Measurements from ENCODE around the gene NOP56.
A peak's percentile ranks its signal among the peaks of the same experiment; 100 is the strongest.
"Not testable (repeated sequence)": the region's sequence is repeated elsewhere in the genome, so short reads cannot be mapped to it uniquely, and the experiment has no call there.

The NOP56 gene

DNA sequence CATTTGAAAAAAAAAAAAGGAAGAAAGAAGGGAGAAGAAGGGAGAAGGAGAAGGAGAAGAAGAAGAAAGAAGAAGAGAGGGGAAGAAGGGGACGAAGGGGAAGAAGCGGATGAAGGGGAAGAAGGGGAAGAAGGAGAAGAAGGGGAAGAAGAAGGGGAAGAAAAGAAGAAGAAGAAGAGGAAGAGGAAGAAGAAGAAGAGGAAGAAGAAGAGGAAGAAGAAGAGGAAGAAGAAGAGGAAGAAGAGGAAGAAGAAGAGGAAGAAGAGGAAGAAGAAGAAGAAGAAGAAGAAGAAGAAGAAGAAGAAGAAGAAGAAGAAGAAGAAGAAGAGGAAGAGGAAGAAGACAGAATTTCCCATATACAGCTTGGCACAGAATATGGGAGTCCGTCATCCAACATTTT lies 29.6 kb downstream of the NOP56 start:
- DNase-seq (ENCODE audit: low read depth in 2 of 3, low spot score in 2 of 3): not testable (repeated sequence)

DNA sequence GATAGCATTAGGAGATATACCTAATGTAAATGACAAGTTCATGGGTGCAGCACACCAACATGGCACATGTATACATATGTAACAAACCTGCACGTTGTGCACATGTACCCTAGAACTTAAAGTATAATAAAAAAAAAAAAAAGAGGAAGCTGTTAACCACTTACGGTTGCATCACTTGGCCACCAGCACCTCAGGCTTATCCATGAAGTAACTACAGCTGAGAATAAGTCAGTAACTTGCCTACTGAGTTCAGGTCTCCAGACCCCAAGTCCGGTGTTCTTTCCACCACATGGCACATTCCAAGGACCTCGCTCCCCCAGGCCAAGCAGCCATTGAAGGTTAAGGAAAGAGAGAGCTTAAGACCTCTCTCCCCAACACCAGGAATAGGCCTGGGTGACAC lies 32.4 kb downstream of the NOP56 start:
- not testable (repeated sequence) for DNase-seq (ENCODE audit: low read depth in 2 of 3, low spot score in 2 of 3)

DNA sequence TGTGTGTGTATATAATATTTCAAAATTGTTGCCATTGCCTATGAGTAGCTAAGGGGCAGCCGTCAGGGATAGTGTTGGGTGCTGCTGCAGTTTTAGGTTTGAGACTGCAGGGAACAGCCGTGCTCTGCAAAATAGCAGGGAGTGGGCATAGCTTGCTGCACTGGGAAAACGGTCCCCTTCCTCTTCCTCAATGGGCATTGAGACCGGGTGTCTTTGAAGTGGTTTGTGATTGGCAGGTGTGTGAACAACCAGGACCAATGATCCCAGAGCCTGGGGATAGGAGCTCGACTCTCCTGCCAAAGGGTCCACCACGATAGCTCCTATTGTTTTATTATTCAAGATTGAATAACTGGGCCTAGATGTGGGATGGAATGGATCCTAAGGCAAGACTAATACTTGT lies 35.1 kb downstream of the NOP56 start:
- no peak for DNase-seq (ENCODE audit: low read depth in 2 of 3, low spot score in 2 of 3)

- DNase-seq (ENCODE audit: low read depth in 2 of 3, low spot score in 2 of 3): peak; percentile 53 to 62 (median 55)
These were observed 35.7 kb downstream of the NOP56 start for GRCh38 chr20:2688041-2688591.

- no peak for DNase-seq (ENCODE audit: low read depth in 2 of 3, low spot score in 2 of 3)
These were observed 37.8 kb downstream of the NOP56 start for GRCh38 chr20:2690213-2690612.

DNA sequence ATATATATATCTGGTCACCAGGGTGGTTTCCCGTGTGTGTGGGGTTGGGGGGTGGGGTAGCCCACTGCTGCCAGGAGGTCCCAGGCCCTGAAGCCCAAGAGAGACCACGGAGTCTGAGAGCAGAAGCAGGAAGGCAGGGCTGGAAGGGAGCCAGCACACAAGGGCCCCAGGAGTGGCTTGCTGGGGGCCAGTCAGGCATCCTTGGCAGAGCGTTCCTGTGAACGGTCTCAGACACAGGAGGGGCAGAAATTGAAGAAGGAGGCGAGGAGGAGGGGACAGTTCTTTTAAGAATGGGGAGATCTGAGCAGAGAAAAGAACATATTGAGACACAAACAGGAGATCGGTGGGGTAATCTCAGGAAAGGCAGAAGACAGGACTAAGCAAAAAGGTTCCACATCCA lies 38.3 kb downstream of the NOP56 start:
- DNase-seq (ENCODE audit: low read depth in 2 of 3, low spot score in 2 of 3): no peak

DNA sequence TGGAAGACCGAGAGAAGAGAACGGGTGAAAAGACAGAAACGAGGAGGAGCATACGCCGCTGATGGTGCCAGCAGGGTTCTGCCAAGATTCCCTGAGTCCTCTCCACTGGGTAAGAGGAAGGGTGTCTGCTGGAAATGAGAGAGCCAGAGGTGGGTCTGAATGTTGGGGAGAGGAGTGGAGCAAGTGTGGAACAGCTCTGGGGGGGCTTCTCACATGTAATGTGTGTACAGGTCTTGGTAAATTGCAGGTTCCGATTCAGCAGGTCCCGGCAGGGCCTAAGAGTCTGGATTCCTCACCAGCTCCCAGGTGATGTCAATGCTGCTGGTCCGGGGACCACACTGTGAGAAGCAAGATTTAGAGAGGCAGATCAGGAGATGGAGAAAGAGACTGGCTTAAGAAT lies 38.7 kb downstream of the NOP56 start:
- DNase-seq (ENCODE audit: low read depth in 2 of 3, low spot score in 2 of 3): no peak

DNA sequence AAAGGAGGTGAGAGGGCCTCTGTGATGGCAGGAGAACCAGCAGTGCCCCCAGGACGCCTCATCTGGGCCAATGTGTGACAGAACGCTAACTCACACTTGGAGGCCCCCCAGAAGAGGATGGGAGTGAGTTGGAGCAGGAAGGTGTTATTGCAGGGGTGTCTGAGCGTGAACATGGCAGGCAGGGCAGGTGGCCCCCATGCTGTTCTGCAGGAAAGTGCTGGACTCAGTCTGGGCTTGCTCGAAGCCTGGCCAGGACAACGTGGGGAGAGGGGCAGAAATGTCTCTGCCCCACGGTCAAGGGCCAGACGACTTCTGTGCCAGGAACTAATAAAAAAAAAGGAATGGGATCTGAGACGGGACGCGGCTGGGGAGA lies 39.2 kb downstream of the NOP56 start:
- no peak for DNase-seq (ENCODE audit: low read depth in 2 of 3, low spot score in 2 of 3)

- DNase-seq (ENCODE audit: low read depth in 2 of 3, low spot score in 2 of 3): no peak
These were observed 39.8 kb downstream of the NOP56 start, which contains the start of gene EBF4 for GRCh38 chr20:2692036-2692885. EBF4 (plus strand) TSS chr20:2692780; CDS start chr20:2693646, 866 bp downstream.

GRCh38 chr20:2692886-2693285 lies 40.5 kb downstream of the NOP56 start:
- no peak for DNase-seq (ENCODE audit: low read depth in 2 of 3, low spot score in 2 of 3)

- DNase-seq (ENCODE audit: low read depth in 2 of 3, low spot score in 2 of 3): peak in 1 of 3 experiments; percentile 27
These were observed 41.0 kb downstream of the NOP56 start for GRCh38 chr20:2693286-2694007.

GRCh38 chr20:2694008-2694471 lies 41.6 kb downstream of the NOP56 start:
- no peak for DNase-seq (ENCODE audit: low read depth in 2 of 3, low spot score in 2 of 3)

- DNase-seq (ENCODE audit: low read depth in 2 of 3, low spot score in 2 of 3): no peak
These were observed 42.1 kb downstream of the NOP56 start for GRCh38 chr20:2694519-2694918.

- no peak for DNase-seq (ENCODE audit: low read depth in 2 of 3, low spot score in 2 of 3)
These were observed 43.0 kb downstream of the NOP56 start for GRCh38 chr20:2695206-2695983.

- DNase-seq (ENCODE audit: low read depth in 2 of 3, low spot score in 2 of 3): not testable (repeated sequence)
These were observed 43.6 kb downstream of the NOP56 start for GRCh38 chr20:2695984-2696525.

DNA sequence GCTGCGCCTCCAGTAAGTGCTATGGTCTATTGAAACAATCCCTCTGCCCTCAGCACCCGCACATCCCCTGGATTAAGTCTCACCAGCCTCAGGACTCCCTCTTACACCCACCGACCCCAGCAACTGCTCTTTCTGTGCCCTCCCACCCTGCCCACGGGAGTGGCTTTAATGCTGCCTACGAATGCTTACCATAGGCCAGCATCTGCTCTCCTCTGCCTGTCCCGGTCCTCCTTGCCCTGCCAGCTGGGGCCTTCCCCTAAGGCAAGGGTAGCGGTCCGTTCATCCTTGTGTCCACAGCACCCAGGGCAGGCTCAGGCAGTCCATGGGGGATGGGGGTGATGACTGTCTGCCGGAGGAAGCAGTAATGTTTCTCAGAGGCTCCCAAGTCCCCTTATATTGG lies 44.2 kb downstream of the NOP56 start:
- no peak for DNase-seq (ENCODE audit: low read depth in 2 of 3, low spot score in 2 of 3)

- DNase-seq (ENCODE audit: low read depth in 2 of 3, low spot score in 2 of 3): no peak
These were observed 45.3 kb downstream of the NOP56 start for GRCh38 chr20:2697768-2698167.

DNA sequence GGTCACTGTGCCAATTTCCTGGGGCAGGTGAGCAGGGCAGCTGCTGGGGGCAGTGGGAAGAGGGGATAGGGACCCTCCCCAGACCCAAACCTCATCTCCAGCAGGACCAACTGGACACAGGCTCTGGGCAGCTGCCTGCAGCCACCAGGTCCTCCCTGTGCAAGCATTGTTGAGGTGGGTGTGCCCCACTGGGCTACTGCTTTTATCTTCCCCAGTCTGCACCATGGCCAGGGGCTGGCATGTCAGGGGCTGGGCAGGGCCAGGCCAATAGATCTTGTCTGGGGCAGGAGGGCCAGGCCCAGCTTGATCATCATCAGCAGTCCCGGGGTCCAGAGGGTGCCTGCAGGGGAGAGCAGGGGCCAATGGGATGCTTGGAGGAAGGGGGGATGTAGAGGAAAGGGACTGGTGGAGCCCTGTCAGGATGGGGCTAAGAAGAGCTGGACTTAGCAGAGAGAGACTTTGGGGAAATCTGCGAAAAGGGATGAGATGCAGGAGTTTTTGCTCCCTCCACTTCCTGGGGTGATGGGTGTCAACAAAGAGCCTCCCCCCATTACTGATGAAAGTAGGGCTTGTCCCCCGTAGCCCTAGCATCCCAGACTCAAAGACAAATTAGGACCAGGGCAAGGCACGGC lies 45.9 kb downstream of the NOP56 start:
- no peak for DNase-seq (ENCODE audit: low read depth in 2 of 3, low spot score in 2 of 3)

DNA sequence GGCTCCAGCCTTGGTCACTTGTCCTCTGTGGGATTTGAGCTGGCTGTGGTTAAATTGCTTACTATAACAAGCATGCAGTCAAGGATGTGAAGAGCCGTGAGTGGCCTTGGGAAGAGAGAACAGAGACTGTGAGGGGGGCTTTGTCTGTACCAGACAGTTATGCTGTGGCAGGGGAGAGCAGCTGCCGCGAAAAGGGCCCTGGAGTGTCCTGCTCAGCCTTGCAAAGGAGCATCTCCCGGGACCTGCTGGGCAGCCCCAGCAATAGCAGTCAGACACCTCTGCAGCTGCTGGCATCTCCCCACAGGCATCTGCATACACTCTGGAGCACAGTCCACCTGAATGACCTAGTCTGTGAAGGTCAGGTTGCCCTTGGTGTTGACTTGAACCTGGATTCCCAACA lies 46.5 kb downstream of the NOP56 start:
- DNase-seq (ENCODE audit: low read depth in 2 of 3, low spot score in 2 of 3): no peak

DNA sequence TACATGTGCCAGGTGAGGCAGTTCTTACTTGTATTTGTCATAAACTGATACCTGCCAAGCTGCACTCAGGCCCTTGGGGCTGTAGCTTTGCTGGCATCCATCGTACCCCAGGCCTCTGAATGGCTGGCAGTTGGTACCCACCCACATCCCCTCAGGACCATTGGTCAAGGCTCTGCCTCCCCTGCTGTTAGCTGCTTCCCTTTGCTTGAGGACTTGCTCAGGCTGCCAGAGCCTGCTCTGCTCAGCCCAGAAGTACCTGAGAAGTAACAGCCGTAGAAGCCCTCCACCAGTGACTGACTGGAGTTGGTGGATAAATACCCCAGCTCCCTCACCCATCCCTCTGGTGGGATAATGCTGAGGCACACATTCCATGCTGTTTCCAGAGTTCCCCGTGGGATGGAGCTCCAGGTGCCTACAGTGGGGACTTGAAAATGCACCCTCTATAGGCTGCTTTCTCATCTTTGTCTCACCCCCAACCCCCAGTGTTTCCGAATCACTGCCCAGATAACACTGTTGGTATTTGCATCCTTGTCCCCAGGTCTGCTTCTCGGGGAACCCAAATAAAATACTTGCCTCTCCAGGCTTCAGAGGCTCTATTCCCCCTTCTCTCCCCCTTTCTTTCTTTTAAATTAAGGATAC lies 47.5 kb downstream of the NOP56 start:
- no peak for DNase-seq (ENCODE audit: low read depth in 2 of 3, low spot score in 2 of 3)

All from activated CD8-positive, alpha-beta memory T cell treated with anti-CD3 and anti-CD28 coated beads for 48 hours (primary cell).